ENCODE results near the gene KIF16B. TPM values are rescaled to one million over a fixed set of nuclear protein-coding genes. Genes with fewer than 3 reads are reported as not detected.
A peak's percentile ranks its signal among the peaks of the same experiment; 100 is the strongest.

Gene KIF16B
- total and polyA plus RNA-seq, 9 of the 15 experiments (the other 6 are each of a cell fraction or from before 2014, with no cell fraction given), result 1.00 to 10.6 (median 8.5) TPM

DNA sequence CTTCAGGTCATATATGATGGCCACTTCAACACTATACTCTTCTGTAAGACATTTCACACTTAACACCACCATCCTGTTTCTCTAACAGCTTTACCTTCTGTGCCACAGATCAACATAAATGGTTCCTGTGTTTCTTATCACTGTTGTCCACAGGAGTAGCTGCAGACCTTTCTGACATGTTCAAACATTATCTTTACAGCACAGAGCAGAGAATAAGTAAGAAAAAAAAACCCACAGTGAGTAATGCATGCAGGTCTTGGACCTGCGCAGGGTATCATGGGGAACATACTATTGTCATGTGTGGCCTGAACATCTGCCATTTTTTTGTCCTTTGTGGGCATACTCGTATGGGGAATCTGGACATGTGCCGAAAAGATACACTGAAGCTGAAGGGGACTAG is 161.9 kb downstream of the KIF16B start (continued):
- TF ChIP-seq PCBP1 (IDR thresholded peaks at IDR 0.05; ENCODE audit: low read depth, low read length, poor library complexity, severe bottlenecking) (no peak), TARDBP (IDR thresholded peaks at IDR 0.05) (no peak), MTA2 (IDR thresholded peaks at IDR 0.05; ENCODE audit: low read depth) (peak; percentile 84), RAD51 (IDR thresholded peaks at IDR 0.05; ENCODE audit: borderline replicate concordance, low read depth) (no peak), MITF (IDR thresholded peaks at IDR 0.05) (no peak), RNF219 (CRISPR knock-in tag; IDR thresholded peaks at IDR 0.05) (no peak), CBX8 (IDR thresholded peaks at IDR 0.05; ENCODE audit: borderline replicate concordance, extremely low read depth, low read depth, low read length, poor library complexity, severe bottlenecking) (no peak), ARID1B (IDR thresholded peaks at IDR 0.05) (peak; percentile 87), MLLT1 (IDR thresholded peaks at IDR 0.05) (no peak), HEY1 (CRISPR knock-in tag; IDR thresholded peaks at IDR 0.05; ENCODE audit: borderline replicate concordance) (no peak), ZNF174 (CRISPR knock-in tag; IDR thresholded peaks at IDR 0.05) (no peak), RFX5 (IDR thresholded peaks at IDR 0.05; ENCODE audit: low read depth, low read length) (no peak), NRF1 (conservative IDR thresholded peaks at IDR 0.05 in 1 of 2, IDR thresholded peaks at IDR 0.05 in 1 of 2) (peak; percentile 77 to 83), FOXK1 (CRISPR knock-in tag; IDR thresholded peaks at IDR 0.05; ENCODE audit: borderline replicate concordance) (no peak), ZBTB49 (CRISPR knock-in tag; IDR thresholded peaks at IDR 0.05; ENCODE audit: borderline replicate concordance) (no peak), SOX6 (IDR thresholded peaks at IDR 0.05) (peak; percentile 36; the same call in 1 of the 2 replicates), TCFL5 (CRISPR knock-in tag; conservative IDR thresholded peaks at IDR 0.05) (no peak), NFRKB (IDR thresholded peaks at IDR 0.05; ENCODE audit: low read depth) (no peak), HMGN3 (IDR thresholded peaks at IDR 0.05; ENCODE audit: borderline replicate concordance, extremely low read depth, insufficient read length, low read depth, low read length) (no peak), KLF13 (tag; IDR thresholded peaks at IDR 0.05; ENCODE audit: borderline replicate concordance, low read depth) (no peak)
